ENCODE data around the gene AZI2. TPM values are rescaled to one million over a fixed set of nuclear protein-coding genes. Genes with fewer than 3 reads are reported as not detected.

Gene AZI2
- total and polyA plus RNA-seq, 10 donors: 17.9 to 60.3 (median 48.9) TPM

DNA sequence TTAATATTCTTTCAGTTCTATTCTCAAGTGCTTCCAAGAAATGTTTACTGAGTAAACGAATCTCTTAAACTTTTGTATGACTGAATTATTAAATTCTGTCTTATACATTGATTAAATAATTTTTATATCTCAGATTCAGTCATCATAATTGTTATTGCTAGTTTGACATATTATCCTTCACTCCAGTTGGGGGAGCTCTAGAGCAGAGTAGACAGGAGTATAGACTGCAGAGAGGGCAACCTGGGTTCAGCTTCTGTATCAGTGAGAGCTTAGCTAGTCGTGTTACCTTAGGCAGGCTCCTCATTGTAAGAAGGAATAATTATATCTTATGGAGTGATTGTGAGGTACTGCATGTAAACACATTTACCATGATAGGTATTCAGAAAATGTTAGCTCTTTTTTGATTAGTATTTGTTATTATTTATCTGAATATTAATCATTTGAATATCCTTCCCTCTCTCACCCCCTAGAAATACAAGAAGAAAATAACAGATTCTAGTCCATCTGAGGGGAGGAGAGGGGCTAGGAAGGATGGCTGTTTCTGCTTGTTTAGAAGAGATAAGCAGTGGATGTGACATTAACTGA, 31.1 kb downstream of the AZI2 start:
- H3K27ac ChIP-seq: no peak overlapping the region
- no peaks in the 10 kb centered on the region for H3K9me3 ChIP-seq
- H3K4me1 ChIP-seq: peaks cover 0 to 22% (median 0%) of the 10 kb centered on the region in 6 donors
- WGBS, 5 donors: 38 to 58% (median 47%) methylated on average over 2 of the region's 2 CpGs
- H3K36me3 ChIP-seq: peaks cover 0 to 39% (median 8%) of the 10 kb centered on the region in 6 donors
- no peak for DNase-seq
- no peaks in the 10 kb centered on the region for H3K27me3 ChIP-seq (replicated peaks in 1 of 7)
- no peak for TF ChIP-seq POLR2A (IDR thresholded peaks at IDR 0.05)
- TF ChIP-seq, protein P1, sequence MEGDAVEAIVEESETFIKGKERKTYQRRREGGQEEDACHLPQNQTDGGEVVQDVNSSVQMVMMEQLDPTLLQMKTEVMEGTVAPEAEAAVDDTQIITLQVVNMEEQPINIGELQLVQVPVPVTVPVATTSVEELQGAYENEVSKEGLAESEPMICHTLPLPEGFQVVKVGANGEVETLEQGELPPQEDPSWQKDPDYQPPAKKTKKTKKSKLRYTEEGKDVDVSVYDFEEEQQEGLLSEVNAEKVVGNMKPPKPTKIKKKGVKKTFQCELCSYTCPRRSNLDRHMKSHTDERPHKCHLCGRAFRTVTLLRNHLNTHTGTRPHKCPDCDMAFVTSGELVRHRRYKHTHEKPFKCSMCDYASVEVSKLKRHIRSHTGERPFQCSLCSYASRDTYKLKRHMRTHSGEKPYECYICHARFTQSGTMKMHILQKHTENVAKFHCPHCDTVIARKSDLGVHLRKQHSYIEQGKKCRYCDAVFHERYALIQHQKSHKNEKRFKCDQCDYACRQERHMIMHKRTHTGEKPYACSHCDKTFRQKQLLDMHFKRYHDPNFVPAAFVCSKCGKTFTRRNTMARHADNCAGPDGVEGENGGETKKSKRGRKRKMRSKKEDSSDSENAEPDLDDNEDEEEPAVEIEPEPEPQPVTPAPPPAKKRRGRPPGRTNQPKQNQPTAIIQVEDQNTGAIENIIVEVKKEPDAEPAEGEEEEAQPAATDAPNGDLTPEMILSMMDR (IDR thresholded peaks at IDR 0.05 in 8 of 11, conservative IDR thresholded peaks at IDR 0.05 in 3 of 11): peak in 8 of 11 experiments; percentile 13 to 64 (median 46)
- no peak overlapping the region for H3K4me3 ChIP-seq
- intact Hi-C loops (cut with DNase I; ENCODE audit: low total_unique reads): no loop called here

DNA sequence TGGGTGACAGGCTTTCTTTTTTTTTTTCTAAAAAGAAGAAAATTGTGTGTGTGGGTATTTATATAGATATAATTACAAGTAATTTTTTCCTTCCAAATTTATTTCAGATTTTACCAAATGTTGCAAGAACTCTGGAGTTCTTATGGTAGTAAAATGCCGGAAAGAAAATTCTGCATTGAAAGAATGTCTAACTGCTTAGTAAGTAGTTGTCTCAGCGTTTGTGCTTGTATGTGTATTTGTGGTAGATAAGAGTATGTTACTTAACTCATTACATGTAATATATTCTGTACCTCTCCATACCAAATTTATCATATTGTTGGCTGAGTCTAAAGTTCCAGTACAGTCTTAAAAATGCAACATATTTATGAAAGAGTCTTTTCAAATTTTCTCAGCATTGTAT, 32.4 kb downstream of the AZI2 start:
- DNase-seq: no peak
- 89 to 98% (median 95%) methylated on average over 2 of the region's 2 CpGs for WGBS, 5 donors
- Histone ChIP-seq H3K27ac (no peak overlapping the region), H3K4me3 (no peak overlapping the region), H3K27me3 (replicated peaks in 1 of 7) (no peaks in the 10 kb centered on the region), H3K9me3 (no peaks in the 10 kb centered on the region), H3K36me3 (peaks cover 0 to 26% (median 5%) of the 10 kb centered on the region in 6 donors), H3K4me1 (peaks cover 0 to 19% (median 0%) of the 10 kb centered on the region in 6 donors)
- TF ChIP-seq POLR2AphosphoS5 (IDR thresholded peaks at IDR 0.05) (no peak), POLR2A (IDR thresholded peaks at IDR 0.05) (no peak)
- TF ChIP-seq, protein P1 (IDR thresholded peaks at IDR 0.05 in 8 of 11, conservative IDR thresholded peaks at IDR 0.05 in 3 of 11): no peak
- intact Hi-C loops (cut with DNase I; ENCODE audit: low total_unique reads): no loop called here

DNA sequence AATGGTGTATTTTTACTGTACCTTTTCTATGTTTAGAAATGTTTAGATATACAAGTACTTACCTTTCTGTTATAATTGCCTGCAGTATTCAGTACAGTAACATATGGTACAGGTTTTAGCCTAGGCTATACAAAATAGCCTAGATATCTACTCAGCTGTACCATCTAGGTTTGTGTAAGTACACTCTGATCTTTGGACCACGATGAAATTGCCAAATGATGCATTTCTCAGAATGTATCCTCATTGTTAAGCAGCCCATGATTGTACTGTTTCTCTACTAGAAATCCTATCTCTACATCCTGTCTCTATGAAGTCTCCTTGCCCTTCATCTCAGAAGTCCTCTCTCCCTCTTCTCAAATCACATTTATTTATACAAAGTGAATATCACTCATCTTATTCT, 32.9 kb downstream of the AZI2 start:
- intact Hi-C loops (cut with DNase I; ENCODE audit: low total_unique reads): no loop called here
- Histone ChIP-seq H3K4me1 (peaks cover 0 to 14% (median 0%) of the 10 kb centered on the region in 6 donors), H3K27ac (no peak overlapping the region), H3K4me3 (no peak overlapping the region), H3K9me3 (no peaks in the 10 kb centered on the region), H3K27me3 (replicated peaks in 1 of 7) (no peaks in the 10 kb centered on the region), H3K36me3 (peaks cover 0 to 21% (median 5%) of the 10 kb centered on the region in 6 donors)
- WGBS, 5 donors: 79 to 97% (median 85%) methylated on average over 1 of the region's 1 CpG
- no peak for DNase-seq
- TF ChIP-seq, protein P1 (IDR thresholded peaks at IDR 0.05 in 8 of 11, conservative IDR thresholded peaks at IDR 0.05 in 3 of 11): no peak
- no peak for TF ChIP-seq POLR2AphosphoS5 (IDR thresholded peaks at IDR 0.05)
- TF ChIP-seq POLR2A (IDR thresholded peaks at IDR 0.05): no peak

DNA sequence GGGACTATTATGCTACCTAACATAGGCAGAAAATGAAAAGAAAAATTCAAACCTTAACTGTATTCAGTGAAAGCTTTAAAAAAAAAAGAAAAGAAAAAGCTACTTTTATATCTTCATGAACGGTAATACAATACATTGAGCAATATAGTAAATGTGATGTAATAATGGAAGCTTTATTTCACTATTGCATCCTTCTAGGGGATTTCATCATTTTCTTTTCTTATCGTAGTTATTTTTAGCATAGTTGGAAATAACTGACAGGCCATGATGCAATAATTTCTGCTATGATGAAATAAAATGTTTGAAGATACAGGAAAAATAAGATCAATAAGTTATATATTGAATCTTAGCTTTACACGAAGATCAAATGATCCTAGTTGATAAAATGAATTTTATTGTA, 40.4 kb downstream of the AZI2 start:
- TF ChIP-seq POLR2AphosphoS5 (IDR thresholded peaks at IDR 0.05) (no peak), POLR2A (IDR thresholded peaks at IDR 0.05) (no peak)
- TF ChIP-seq, protein P1 (IDR thresholded peaks at IDR 0.05 in 8 of 11, conservative IDR thresholded peaks at IDR 0.05 in 3 of 11): no peak
- Histone ChIP-seq H3K4me3 (no peak overlapping the region), H3K36me3 (no peaks in the 10 kb centered on the region), H3K27me3 (replicated peaks in 1 of 7) (no peaks in the 10 kb centered on the region), H3K27ac (no peak overlapping the region), H3K4me1 (peaks cover 0 to 15% (median 0%) of the 10 kb centered on the region in 6 donors), H3K9me3 (no peaks in the 10 kb centered on the region)
- intact Hi-C loops (cut with DNase I; ENCODE audit: low total_unique reads): no loop called here
- no peak for DNase-seq
- WGBS, 5 donors: 62 to 88% (median 74%) methylated on average over 3 of the region's 3 CpGs

Data from spleen (tissue), 11 donors.